HG03095 (cell line): ENCODE measurements around the gene NME4.

Experiments used
- ATAC-seq: cut with Tn5 transposase; IDR thresholded peaks from one replicate; pipeline ENCODE4 v1.9.1; 2021; ENCODE audit warnings: moderate library complexity; ENCODE audit not compliant: unreplicated experiment

NME4 gene

DNA sequence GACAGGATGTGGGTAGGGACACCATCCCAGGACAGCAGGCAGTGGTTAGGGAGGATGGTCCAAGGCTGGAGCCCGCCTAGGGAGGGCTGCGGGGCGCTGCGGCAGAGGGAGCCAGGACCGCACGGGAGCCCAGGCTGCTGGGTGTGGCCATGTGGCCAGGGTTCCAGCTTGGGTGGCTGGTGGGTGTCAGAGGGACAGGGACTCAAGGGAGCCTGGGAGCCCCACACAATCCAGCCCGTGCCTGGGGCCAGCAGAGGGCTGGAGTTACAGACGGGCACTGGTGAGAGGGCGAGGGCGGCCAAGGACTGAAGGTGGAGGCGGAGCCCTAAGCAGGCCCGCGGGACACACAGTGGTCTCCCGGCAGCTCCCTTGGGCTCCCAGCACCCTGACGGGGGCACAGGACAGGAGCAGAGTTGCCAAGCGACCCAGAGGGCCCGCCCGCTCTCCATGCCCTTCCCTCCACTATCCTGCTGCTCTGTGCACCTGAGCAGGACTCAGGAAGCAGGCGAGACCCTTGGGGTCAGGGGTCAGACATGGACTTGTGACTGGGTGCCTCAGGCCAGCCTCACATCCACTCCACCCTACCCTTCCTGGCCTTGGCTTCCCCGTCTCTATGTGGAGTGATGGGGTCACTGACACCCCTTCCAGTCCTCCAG, 33.8 kb upstream of the NME4 start:
- ATAC-seq: no peak

DNA sequence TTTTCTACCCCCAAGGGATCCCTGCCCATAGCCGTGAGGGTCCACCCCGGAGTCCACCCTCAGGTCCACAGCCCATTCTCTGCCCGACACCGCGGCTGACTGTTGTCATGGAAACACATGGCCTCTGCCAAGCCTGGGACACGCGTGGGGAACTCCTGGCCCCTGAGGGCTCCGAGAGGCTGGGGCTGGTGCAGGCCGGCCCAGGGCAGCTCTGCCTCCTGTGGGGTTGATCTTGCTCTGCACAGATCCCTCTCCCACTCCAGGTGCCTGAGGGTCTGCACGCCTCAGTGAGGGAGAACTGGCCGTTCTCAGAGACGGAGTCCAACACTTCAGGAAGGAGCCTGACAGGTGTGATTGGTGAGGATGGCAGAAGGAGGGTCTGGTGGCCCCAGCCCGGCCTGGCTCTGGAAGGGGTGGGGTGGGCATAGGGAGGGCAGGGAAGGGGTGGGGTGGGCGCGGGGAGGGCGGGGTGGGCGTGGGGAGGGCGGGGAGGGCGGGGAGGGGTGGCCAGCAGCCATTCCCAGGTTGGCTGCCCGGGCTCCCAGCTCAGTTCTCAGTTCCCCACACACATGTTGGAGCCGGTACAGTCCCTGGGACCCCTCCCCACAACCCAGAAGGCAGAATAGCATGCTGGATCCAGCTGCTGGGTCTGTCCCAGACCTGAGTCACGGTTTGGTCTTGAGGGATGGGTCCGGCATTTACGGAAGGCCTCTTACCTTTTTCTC, 33.1 kb upstream of the NME4 start:
- ATAC-seq: no peak

DNA sequence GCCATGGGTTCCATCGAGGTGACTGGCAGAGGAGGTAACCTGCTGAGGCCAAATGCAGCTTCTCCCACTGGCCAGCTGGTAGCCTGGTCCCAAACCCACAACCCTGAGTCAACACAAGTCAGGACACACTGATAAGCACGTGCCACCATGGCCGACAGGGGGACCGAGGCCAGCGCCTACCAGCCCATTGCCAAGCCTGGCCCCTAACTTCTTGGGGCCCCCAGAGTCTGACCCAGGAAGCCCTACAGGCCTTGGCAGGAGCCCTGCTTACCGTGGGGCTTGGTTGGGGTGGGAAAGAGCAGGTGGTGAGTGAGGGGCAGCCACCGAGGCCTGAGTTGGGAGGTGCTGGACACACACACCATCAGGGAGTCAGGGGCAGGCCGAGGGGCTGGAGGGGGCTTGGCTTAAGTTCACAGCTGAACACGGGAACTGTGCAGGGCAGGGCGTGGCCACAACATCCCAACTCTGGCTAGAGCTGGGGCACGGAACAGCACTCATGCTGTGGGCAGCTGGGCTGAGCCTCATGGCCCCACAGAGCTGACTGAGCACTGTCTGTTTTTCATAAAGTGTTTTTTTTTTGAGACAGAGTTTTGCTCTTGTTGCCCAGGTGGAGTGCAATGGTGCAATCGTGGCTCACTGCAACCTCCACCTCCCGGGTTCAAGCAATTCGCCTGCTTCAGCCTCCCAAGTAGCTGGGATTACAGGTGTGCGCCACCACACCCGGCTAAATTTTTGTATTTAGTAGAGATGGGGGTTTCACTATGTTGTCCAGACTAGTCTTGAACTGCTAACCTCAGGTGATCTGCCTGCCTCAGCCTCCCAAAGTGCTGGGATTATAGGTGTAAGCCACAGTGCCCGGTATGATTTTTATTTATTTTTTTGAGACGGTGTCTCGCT, 32.2 kb upstream of the NME4 start:
- no peak for ATAC-seq

DNA sequence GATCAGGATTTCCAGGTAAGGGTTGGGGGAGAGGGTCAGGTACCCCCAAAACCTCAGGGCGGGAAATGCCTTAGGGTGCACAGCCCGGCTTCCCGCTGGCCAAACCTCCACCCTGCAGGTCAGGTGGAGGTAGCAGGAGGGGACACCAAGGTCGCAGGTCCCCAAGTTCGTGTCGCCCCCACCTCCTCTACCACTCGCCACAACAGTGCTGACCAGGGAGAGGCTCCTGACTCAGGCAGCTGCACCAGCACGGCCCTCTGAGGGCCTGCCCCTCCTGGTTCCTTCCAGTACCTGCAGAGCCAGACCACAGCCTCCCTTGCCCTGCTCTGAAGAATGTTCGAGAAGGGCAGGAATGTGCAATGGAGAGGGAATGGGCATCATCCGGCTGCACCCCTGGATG, 30.5 kb upstream of the NME4 start:
- no peak for ATAC-seq

DNA sequence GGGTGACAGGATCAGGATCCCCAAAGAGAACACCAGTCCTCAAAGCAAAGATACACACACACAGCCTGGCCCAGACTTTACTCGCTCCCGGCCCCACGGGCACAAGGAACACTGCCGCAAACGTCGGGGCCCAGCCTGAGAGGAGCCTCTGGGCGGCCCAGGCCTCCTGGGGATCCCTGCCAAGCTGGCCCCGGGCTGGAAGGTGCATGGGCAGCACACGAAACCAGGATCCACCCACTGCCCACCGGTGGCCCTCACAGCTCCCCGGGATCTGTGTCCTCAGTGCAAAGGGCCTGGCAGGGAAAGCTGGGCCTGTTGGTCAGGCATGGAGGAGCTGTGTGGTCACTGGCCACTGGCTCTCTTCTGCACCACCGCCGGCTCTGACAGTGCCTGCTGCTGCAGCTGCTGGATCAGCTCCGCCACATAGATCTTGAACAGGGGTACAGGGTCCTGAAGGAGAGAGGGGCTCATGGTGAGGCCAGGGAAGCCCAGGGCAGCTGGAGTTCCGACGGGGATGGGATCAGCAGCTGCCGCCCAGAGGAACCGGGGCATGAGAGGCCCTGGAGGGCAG, 29.6 kb upstream of the NME4 start:
- ATAC-seq: no peak

DNA sequence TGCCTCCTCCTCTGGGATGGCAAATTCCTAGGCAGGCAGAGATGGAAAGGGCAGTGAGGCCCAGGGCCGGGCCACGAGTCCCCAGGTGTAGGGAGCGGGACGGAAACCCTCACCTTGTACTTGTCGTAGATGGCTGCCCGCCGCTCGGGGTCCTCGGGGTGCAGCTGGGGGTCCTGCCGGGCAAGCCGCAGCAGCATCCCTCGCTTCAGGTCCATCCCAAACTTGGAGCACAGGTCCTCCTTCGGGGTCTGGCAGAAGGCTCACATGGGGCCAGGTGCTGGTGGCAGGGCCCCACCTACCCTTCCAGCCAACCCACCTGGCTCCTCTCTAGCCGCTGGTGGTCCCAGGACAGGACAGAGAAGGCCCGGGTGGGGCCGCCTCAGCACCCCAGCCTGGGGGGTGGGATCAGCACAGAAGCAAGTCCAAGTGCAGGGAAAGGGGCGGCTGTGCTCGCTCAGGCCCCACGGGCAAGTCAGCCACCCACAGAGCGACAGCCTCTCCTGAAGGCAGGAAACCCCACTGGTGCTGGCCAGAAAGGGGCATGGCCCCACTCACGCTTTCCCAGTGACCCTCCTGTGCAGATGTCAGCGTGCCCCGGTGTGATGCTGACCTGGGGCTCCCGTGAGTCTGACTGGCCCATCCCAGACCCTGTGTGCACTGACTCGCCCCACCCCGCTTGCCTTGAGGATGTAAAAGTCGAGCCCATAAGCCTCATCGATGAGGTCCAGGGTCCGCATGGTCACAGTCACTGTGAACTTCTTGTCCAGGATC, 28.4 kb upstream of the NME4 start:
- ATAC-seq: no peak

DNA sequence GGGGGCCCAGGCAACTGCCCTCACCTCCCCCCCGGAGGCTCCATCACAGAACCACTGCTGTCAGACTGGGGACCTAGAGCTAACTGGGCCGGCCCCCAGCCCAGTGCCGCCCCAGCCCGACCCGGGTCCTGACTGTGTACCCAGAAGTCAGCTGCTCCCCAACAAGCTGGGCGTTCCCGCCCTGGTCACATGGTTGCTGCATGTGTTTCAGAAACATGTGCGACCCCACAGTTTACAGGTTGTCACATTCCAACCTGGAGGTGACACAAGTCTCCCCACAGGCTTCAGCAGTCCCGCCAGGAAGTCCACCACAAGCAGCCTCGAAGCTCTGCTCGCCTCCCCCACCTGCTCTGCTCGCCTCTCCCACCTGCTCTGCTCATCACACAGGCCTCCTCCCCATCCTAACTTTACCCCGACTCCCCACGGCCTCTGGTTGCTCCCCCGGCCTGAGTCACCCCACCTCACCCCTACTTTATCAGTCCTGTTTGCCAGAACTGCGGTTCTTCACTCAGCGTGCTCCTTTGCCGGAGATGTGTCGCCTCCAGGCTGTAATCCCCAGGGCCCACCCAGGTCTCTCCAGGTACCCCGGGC, 27.6 kb upstream of the NME4 start:
- ATAC-seq: no peak

DNA sequence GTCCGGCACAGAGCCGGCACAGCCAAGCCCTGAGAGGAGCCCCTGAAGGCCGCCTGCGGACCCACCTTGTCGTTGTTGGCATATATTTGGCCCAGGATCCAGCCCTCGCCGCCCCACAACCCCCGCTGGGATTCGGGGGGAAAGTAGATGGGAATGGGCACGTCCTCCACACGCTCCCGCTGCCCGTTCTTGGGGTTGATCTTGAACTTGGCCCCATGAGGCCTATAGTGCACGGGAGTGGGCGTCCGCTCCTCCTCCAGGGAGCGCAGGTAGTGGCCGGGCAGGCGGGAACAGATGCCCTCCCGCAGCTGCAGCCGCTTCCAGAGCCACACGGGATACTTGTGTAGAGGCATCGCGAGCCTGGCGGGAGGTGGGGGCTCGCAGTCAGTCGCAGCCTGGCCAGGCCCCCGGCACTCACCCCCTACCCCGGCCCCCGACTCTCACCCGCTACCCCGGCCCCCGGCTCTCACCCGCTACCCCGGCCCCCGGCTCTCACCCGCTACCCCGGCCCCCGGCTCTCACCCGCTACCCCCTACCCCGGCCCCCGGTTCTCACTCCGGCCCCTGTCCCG, 27.0 kb upstream of the NME4 start:
- ATAC-seq: no peak

DNA sequence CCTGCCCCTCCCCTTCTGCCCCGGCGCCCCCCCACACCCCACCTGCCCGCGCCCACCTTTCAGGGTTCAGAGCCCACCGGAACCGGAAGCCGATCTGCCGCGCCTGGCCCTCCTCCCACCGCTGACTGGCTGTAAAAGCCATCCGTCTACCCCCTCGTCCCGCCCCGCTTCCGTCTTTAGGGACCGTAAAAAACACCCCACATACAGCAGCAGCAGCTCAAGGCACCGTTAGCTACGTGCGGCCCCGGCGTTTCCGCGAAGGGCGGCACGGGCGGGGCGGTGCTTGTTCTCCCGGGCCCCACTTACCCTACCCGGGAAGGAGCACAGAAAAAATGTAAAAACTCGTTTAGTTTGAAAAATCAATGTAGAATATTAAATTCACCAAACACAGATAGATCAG, 26.6 kb upstream of the NME4 start, which contains the start of gene MRPL28:
Gene MRPL28, minus strand, starts transcription at position 96 of the 400 bp plus-strand sequence. CDS start 320 bp downstream, outside the sequence.
- peak; percentile 69 for ATAC-seq

DNA sequence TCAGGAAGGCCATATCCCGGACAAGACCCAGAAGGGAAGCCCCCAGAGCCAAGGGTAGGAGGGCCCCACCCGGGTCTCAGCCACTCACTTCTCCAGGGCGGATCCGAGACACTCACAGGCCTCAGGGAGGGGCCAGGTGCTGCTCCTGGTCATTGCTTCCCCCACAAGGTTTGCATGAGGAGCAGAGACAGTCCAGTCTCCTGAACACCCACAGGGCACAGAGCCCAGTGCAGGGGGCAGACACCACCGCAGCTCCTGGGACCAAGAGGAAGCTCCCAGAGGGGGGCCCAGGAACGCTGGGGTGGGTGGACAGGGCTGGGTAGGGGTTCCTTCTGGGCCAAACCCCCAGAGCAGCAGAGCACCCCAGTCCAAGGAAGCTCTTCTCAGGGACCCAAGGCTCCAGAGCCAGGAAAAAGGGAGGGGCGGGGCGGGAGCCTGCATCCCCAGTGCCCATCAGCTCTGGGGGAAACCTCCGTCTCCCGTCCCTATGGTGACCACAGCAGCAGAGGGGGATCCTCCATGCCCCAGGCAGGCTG, 26.0 kb upstream of the NME4 start:
- no peak for ATAC-seq

DNA sequence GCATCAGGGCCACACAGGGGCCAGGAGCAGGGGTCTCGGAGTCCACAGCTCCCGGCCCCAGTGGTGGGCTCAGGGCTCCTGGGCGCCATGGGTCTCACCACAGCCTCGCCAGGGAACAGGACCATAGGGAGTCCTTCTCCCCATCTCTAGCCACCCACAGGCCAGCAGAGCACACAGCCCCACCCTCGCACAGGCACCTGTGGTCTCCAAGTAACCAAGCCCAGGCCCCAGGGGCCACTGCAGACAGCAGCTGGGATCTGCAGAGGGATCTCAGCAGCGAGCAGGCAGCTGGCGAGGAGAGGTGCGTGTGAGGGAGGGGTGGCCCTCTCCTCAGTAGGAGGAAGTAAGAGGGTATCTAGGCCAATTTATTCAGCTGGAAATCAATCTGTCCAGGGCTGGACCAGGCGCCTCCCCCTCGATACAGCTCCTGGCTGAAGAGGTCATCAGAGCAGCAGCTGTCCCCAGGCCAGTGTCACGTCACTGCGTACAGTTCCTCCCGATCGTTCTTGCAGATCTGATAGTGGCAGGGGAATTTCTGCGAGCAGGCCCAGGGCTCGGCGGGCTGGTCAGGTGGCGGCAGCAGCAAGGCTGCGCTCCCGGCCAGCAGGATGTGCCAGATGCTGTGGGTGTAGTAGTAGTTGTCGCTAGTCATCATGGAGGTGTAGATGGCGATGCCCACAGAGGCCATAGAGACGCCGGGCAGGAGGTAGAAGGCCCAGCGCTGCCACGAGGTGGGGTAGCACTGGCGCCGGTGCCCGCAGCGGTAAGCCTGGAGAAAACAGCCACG, 25.3 kb upstream of the NME4 start:
- ATAC-seq: no peak

DNA sequence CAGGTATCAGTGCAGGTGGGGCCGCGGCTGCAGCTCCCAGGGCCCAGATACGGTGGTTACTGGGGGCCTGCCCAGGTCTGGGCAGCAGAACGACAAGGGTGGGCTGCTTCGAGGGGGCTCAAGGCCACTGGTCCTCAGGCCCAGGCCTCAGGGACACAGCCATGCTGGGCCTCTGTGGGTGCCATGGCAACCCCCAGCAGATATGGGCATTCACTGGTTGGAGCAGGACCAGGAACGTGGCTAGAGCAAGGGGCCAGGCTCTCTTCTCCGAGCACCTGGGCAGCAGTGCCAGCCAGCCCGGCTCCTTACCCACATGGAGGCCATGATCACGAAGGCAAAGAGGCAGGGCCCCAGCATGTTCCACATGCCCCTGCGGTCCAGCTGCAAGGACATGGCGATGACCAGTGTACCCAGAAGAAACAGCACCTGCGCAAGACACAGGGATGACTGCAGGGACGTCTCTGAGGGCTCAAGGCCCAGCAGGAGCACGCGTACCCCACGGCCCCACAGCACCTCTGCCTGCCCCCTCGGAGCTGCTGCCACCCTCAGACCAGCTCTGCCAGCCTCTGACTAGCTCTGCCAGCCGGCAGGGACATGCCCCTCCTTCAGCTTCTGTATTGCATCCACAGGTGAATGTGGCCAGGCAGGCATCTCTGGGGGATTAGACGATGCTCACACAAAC, 24.6 kb upstream of the NME4 start:
- no peak for ATAC-seq

DNA sequence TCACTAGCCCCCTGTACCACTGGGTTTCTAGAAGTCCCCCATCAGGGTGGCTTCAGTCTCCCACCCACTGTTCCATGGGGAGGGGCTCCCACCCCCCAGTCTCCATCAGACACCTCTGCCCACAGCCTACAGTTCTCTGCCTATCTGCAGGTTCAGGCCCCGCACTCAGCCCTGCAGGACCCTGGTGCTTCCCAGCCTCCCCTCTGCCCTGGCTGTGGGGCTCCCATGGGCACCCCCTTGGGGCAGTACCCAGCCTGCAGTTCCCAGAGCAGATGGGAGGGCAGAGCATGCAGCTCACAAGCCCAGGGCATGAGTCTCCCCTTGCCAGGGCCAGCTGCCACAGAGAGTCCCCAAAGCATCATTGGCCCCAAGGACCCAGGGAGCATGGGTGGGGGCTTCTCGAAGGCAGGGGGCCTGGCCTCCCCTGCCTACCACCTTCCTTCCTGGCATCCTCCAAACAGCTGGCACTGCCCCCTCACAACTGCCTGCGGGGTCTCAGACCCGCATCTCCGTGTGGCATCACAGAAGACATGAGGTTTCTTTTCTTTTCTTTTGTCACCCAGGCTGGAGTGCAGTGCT, 23.9 kb upstream of the NME4 start:
- ATAC-seq: no peak

DNA sequence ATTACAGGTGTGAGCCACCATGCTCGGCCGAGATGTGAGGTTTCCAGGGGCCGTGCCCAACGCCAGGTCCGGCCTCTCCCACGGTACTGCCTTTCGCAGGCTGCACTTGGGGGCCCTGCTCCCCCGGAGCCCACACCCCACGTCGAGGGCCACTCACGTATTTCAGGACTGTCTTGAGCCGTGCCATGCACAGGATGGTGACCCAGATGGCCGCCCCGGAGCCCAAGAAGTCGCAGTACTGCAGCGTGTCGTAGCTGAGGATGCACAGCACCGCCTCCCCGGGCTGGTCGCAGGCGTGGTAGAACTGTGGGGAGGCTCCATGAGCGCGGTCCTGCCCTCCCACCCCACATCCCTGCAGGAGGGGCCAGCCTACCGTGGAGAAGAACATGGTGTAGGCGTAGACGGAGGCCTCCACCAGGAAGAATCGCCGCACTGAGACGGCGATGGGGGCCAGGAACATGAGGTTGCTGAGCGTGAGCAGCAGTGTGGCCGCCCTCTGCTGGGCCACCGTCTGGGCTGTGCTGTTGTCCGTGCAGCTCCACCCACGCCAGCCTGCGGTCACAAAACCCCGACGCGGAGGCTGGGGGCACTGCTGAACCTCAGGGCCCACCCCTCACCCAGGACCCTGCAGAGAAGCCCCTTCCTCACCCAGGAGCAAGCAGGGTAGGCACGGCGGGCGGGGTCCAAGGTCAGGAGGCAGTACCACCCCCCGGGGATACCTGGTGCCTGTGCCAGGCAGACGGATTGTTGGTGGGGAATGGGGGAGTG, 23.0 kb upstream of the NME4 start:
- ATAC-seq: no peak

DNA sequence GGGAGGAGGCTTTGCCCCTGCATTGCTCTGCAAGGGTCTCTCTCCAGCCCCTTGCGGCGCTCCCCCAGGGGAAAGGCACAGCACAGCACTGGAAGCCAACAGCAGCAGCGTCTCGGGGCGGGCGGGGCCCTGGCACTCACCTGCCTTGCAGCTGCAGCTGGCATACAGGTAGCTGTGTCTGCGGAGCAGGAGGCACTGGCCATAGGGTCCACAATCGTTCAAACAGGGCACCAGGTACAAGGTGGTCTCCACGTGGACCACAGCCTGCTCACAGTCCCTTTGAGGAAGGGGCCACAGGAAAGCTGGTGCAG, 22.4 kb upstream of the NME4 start:
- no peak for ATAC-seq

DNA sequence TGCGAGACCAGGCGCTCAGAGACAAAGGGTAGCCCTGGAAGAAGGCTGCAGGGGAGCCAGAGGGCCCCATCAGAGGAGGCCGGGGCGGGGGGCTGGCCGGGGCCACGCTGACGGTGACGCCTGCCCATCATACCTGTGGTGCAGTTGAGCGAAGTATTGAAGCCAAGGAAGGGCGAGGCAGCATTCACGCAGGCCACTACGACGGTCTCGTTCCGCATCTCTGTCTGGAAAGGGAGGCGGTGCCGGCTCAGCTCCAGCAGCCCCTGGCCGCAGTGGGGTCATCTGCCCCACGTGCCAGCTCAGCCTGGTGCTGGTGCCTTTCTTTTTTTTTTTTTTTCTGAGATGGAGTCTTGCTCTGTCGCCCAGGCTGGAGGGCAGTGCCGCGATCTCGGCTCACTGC, 21.8 kb upstream of the NME4 start:
- no peak for ATAC-seq
